Tibial nerve (tissue), 4 donors: ENCODE results near the gene ZNF670. TPM values are rescaled to one million over a fixed set of nuclear protein-coding genes. Genes with fewer than 3 reads are reported as not detected.

ENCODE experiments used
- DNase-seq, 2 donors: peaks; one replicate each; pipeline ENCODE4 v3.0.0-alpha.2; 2019; ENCODE audit warnings: low spot score in 2 of 2
- H3K27ac ChIP-seq, 4 donors: fragments of 200-600 bp; sonication (generic) in 3 of 4; one replicate each; pipeline ENCODE4 v1.5.1; 2017 to 2019; ENCODE audit warnings: mild to moderate bottlenecking in 1 of 4
- H3K27me3 ChIP-seq, 2 donors: fragments of 200-600 bp; sonication (generic) in 1 of 2; one replicate each; pipeline versions ENCODE4 v1.5.1 to v1.6.0; 2017 to 2019
- H3K36me3 ChIP-seq, 3 donors: fragments of 200-600 bp; sonication (generic); one replicate each; pipeline ENCODE4 v1.5.1; 2018 to 2019
- H3K4me1 ChIP-seq, 4 donors: fragments of 200-600 bp; sonication (generic) in 3 of 4; one replicate each; pipeline ENCODE4 v1.5.1; 2017 to 2019
- H3K4me3 ChIP-seq, 4 donors: fragments of 200-600 bp; sonication (generic) in 3 of 4; one replicate each; pipeline ENCODE4 v1.5.1; 2017 to 2019; ENCODE audit warnings: mild to moderate bottlenecking in 1 of 4, moderate library complexity in 1 of 4
- H3K9me3 ChIP-seq, 4 donors: fragments of 200-600 bp; sonication (generic) in 3 of 4; one replicate each; pipeline ENCODE4 v1.5.1; 2017 to 2019
- CTCF ChIP-seq, 5 experiments: fragments of 200-600 bp in 3 of 5; fragments of 450-650 bp in 2 of 5; sonication (generic) in 3 of 5; IDR thresholded peaks; one replicate each; pipeline ENCODE4 v1.5.1; 2016 to 2019; ENCODE audit warnings: antibody characterized with exemption in 5 of 5, mild to moderate bottlenecking in 3 of 5, moderate library complexity in 2 of 5
- EP300 ChIP-seq, 2 donors: sonication (generic); formaldehyde crosslinking; IDR thresholded peaks; one replicate each; pipeline ENCODE4 v1.6.1; 2017; ENCODE audit warnings: antibody characterized with exemption in 2 of 2, mild to moderate bottlenecking in 1 of 2
- POLR2A ChIP-seq, 2 donors: fragments of 450-650 bp; IDR thresholded peaks; one replicate each; pipeline ENCODE4 v1.6.1; 2017; ENCODE audit warnings: antibody characterized with exemption in 2 of 2, mild to moderate bottlenecking in 2 of 2, moderate library complexity in 2 of 2
- WGBS, 2 donors: methylation state at CpG; one replicate each; pipeline ENCODE4 v1.1.5; 2018; 5-methylcytosine and 5-hydroxymethylcytosine counted together
- total RNA-seq, 4 donors: library from RNA; depleted of rRNA; stranded (reverse); fragments of >200 nt; gene quantifications; one replicate each; pipeline ENCODE4 v1.1.0, GENCODE V29; 2016

The ZNF670 gene
- total RNA-seq, 4 donors from 2014 or later = 1.4 to 2.3 (median 1.9) TPM

GRCh38 chr1:247113733-247114271, 35.2 kb upstream of the ZNF670 start:
- no peaks in the 10 kb centered on the region for H3K36me3 ChIP-seq
- WGBS, 2 donors = 90 to 94% methylated on average over 5 of the region's 5 CpGs
- no peak overlapping the region for H3K4me3 ChIP-seq
- H3K9me3 ChIP-seq = no peaks in the 10 kb centered on the region
- H3K4me1 ChIP-seq = peaks cover 0 to 22% (median 8%) of the 10 kb centered on the region in 4 donors
- no peak for DNase-seq
- TF ChIP-seq CTCF (IDR thresholded peaks at IDR 0.05) = no peak
- TF ChIP-seq EP300 (IDR thresholded peaks at IDR 0.05) = no peak
- TF ChIP-seq POLR2A (IDR thresholded peaks at IDR 0.05) = no peak
- H3K27ac ChIP-seq = no peak overlapping the region
- H3K27me3 ChIP-seq = no peaks in the 10 kb centered on the region

GRCh38 chr1:247113094-247113497, 34.5 kb upstream of the ZNF670 start:
- no peak for DNase-seq
- TF ChIP-seq EP300 (IDR thresholded peaks at IDR 0.05) = no peak
- H3K36me3 ChIP-seq = peaks cover 0 to 2% (median 0%) of the 10 kb centered on the region in 3 donors
- H3K9me3 ChIP-seq = no peaks in the 10 kb centered on the region
- peaks cover 0 to 22% (median 8%) of the 10 kb centered on the region in 4 donors for H3K4me1 ChIP-seq
- no peak overlapping the region for H3K4me3 ChIP-seq
- peak overlapping the region in 1 of 4 donors; percentile 92 for H3K27ac ChIP-seq
- 81 to 84% methylated on average over 5 of the region's 5 CpGs for WGBS, 2 donors
- H3K27me3 ChIP-seq = no peaks in the 10 kb centered on the region

DNA sequence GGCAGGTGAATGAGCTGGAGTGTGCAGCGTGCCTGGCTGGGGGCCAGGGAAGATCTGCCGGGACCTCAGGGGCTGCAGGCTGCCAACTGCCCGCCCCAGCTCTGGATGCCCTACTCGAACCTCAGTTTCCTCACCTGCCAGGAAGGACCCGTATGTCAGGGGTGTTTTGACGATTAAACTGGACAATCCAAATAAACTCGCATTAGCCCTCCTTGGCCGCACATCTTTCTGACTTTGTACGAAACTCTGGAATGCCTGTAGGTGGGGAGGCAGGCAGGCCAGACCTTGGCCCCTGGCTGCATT, 33.8 kb upstream of the ZNF670 start:
- TF ChIP-seq CTCF (IDR thresholded peaks at IDR 0.05) = no peak
- DNase-seq = no peak
- H3K4me3 ChIP-seq = peak overlapping the region; percentile 61 to 73 (median 66)
- H3K4me1 ChIP-seq = peaks cover 0 to 22% (median 8%) of the 10 kb centered on the region in 4 donors
- peak overlapping the region; percentile 66 to 92 (median 80) for H3K27ac ChIP-seq
- H3K27me3 ChIP-seq = no peaks in the 10 kb centered on the region
- H3K9me3 ChIP-seq = no peaks in the 10 kb centered on the region
- peaks cover 0 to 5% (median 0%) of the 10 kb centered on the region in 3 donors for H3K36me3 ChIP-seq
- WGBS, 2 donors = 46 to 71% methylated on average over 9 of the region's 9 CpGs

DNA sequence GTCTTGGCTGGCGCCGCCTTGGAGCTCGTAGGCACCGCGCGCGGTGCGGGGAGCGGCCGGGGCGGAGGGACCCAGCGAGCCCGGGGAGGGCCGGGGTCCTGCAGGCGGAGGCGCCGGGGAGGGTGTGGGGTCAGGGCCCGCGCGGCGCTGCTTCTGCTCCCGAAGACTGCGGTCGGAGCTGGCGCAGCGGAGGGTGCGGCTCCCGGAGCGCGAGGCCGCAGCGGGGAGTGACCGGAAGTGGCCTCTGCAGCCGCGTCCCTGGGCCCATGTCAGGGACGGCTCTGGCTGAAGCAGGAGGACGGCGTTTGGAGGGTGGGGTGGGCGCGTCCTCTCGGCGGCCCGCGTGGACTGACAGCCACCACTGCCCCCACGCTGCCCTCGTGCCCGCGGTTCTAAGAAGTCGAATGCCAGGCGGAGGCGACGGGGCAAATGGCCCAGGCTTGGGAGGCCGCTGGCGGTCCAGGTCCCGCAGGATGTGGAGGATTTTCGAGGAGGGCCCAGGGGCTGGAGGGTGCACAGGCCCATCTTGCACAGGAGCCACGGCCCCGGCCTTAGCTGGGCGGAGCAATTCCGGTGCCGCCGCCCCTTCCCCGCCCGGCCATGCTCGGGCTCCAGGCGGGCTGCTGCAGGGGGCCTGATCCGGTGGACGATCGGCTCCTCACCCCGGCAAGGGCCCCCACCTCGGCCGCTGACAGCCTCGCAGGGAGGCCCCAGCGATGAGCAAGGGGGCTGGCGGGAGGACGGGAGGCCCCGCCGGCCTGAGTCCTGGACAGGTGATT, 33.3 kb upstream of the ZNF670 start:
- TF ChIP-seq CTCF (IDR thresholded peaks at IDR 0.05) (no peak), POLR2A (IDR thresholded peaks at IDR 0.05) (peak; percentile 14 to 54), EP300 (IDR thresholded peaks at IDR 0.05) (peak in 1 of 2 donors; percentile 77)
- Histone ChIP-seq H3K4me3 (peak overlapping the region; percentile 61 to 73 (median 66)), H3K9me3 (no peaks in the 10 kb centered on the region), H3K4me1 (peaks cover 0 to 22% (median 8%) of the 10 kb centered on the region in 4 donors), H3K36me3 (peaks cover 0 to 5% (median 0%) of the 10 kb centered on the region in 3 donors), H3K27ac (peak overlapping the region; percentile 66 to 92 (median 80)), H3K27me3 (no peaks in the 10 kb centered on the region)
- 2 to 5% methylated on average over 40 to 72 of the region's 78 CpGs for WGBS, 2 donors
- DNase-seq = peak; percentile 29 to 48

- DNase-seq = no peak
- 0 to 1% methylated on average over 2 to 56 of the region's 62 CpGs for WGBS, 2 donors
- Histone ChIP-seq H3K27me3 (no peaks in the 10 kb centered on the region), H3K4me1 (peaks cover 0 to 22% (median 8%) of the 10 kb centered on the region in 4 donors), H3K27ac (peak overlapping the region; percentile 66 to 92 (median 80)), H3K36me3 (peaks cover 0 to 5% (median 0%) of the 10 kb centered on the region in 3 donors), H3K4me3 (peak overlapping the region; percentile 61 to 73 (median 66)), H3K9me3 (no peaks in the 10 kb centered on the region)
- no peak for TF ChIP-seq EP300 (IDR thresholded peaks at IDR 0.05)
- no peak for TF ChIP-seq POLR2A (IDR thresholded peaks at IDR 0.05)
- TF ChIP-seq CTCF (IDR thresholded peaks at IDR 0.05) = no peak
These were observed 32.7 kb upstream of the ZNF670 start for GRCh38 chr1:247111259-247111699.
